Esophagus muscularis mucosa (tissue), 4 donors: ENCODE data around the gene UBAC2.

Source experiments
- CTCF ChIP-seq, 3 experiments: fragments of 200-600 bp in 2 of 3; fragments of 450-650 bp in 1 of 3; sonication (generic) in 2 of 3; IDR thresholded peaks; one replicate each; pipeline ENCODE4 v1.5.1; 2017 to 2019; ENCODE audit warnings: antibody characterized with exemption in 3 of 3, mild to moderate bottlenecking in 2 of 3, moderate library complexity in 1 of 3
- EP300 ChIP-seq: sonication (generic); formaldehyde crosslinking; IDR thresholded peaks from one replicate; pipeline ENCODE4 v1.6.1; 2017; ENCODE audit warnings: antibody characterized with exemption
- POLR2A ChIP-seq: fragments of 450-650 bp; IDR thresholded peaks from one replicate; pipeline ENCODE4 v1.6.1; 2017; ENCODE audit warnings: antibody characterized with exemption, moderate library complexity, mild to moderate bottlenecking, low read depth
- POLR2AphosphoS5 ChIP-seq, 2 donors: sonication (generic); formaldehyde crosslinking; IDR thresholded peaks; one replicate each; pipeline ENCODE4 v1.6.1; 2017; ENCODE audit warnings: antibody characterized with exemption in 2 of 2

- TF ChIP-seq CTCF (IDR thresholded peaks at IDR 0.05) (no peak), POLR2AphosphoS5 (IDR thresholded peaks at IDR 0.05) (no peak), POLR2A (no peak), EP300 (no peak)
Measured at GRCh38 chr13:99261059-99261458, 60.4 kb downstream of the UBAC2 start.
